A549 (cell line): ENCODE results near the gene TRIML1. TPM values are rescaled to one million over a fixed set of nuclear protein-coding genes. Genes with fewer than 3 reads are reported as not detected.
A peak's percentile ranks its signal among the peaks of the same experiment; 100 is the strongest.

Experiments
- ATAC-seq, 2 experiments: fragments of 200-7000 bp in 1 of 2; fragments of >200 bp in 1 of 2; cut with Nextera tagmentation in 1 of 2; cut with Tn5 transposase in 1 of 2; 3 replicates each; pipeline versions ENCODE4 v1.8.0 to v1.9.1; 2018 to 2020; ENCODE audit warnings: mild to moderate bottlenecking in 1 of 2, moderate library complexity in 1 of 2
- CTCF ChIA-PET: fragments of 300-600 bp; sonication (Branson Sonifier 250); formaldehyde crosslinking; extraction: SDS; loops from one replicate; lab custom pipeline; 2021; ENCODE audit warnings: antibody characterized with exemption, inconsistent platforms; lab: Yijun Ruan, JAX
- POLR2A ChIA-PET: fragments of 350-600 bp; formaldehyde crosslinking; extraction: SDS; loops from one replicate; lab custom pipeline; 2021; ENCODE audit warnings: antibody characterized with exemption, inconsistent platforms; lab: Yijun Ruan, JAX
- DNase-seq, 2 experiments: peaks; one replicate each; pipeline versions ENCODE4 v3.0.0 to v3.0.0-alpha.2; 2011 to 2016; ENCODE audit warnings: low read depth in 1 of 2, low spot score in 1 of 2
- FAIRE-seq: peaks from 2 replicates; lab custom pipeline; 2011; peaks lifted over from hg19 to GRCh38; lab: Jason Lieb, UNC
- H3K27ac ChIP-seq, 2 experiments: fragments of >200 bp; sonication (Bioruptor Twin); formaldehyde crosslinking; 3 replicates each; pipeline ENCODE4 v1.5.1; 2016 to 2017
- H3K4me1 ChIP-seq: fragments of >200 bp; sonication (Bioruptor Twin); formaldehyde crosslinking; 3 replicates; pipeline ENCODE4 v1.6.1; 2016
- H3K4me2 ChIP-seq: fragments of >200 bp; sonication (Bioruptor Twin); formaldehyde crosslinking; 3 replicates; pipeline ENCODE4 v1.6.1; 2016
- H3K4me3 ChIP-seq: fragments of >200 bp; sonication (Bioruptor Twin); formaldehyde crosslinking; 3 replicates; pipeline ENCODE4 v1.5.1; 2016
- H3K9me3 ChIP-seq: fragments of >200 bp; sonication (Bioruptor Twin); formaldehyde crosslinking; 3 replicates; pipeline ENCODE4 v1.6.1; 2016
- CEBPB ChIP-seq, 2 experiments: fragments of >200 bp in 1 of 2; sonication (Bioruptor Twin) in 1 of 2; formaldehyde crosslinking in 1 of 2; IDR thresholded peaks; 2 replicates each; pipeline ENCODE4 v1.6.1; 2012 to 2016
- EHMT2 ChIP-seq: fragments of 200-600 bp; sonication (generic); IDR thresholded peaks from 2 replicates; pipeline ENCODE4 v1.6.1; 2016; ENCODE audit warnings: antibody characterized with exemption, low read depth, mild to moderate bottlenecking, moderate library complexity
- EP300 ChIP-seq, 2 experiments: fragments of >200 bp; sonication (Bioruptor Twin); formaldehyde crosslinking; IDR thresholded peaks; 2 replicates in 1 of 2; 3 replicates in 1 of 2; pipeline ENCODE4 v1.6.1; 2016 to 2017
- FOSL2 ChIP-seq, 2 experiments: fragments of 450-650 bp in 1 of 2; fragments of >200 bp in 1 of 2; sonication (Bioruptor Twin) in 1 of 2; formaldehyde crosslinking; IDR thresholded peaks; 2 replicates each; pipeline versions ENCODE4 v1.5.0 to v1.6.1; 2016 to 2020; ENCODE audit warnings: mild to moderate bottlenecking in 1 of 2, moderate library complexity in 1 of 2
- FOXS1 ChIP-seq: fragments of 250-450 bp; sonication (Bioruptor Pico); IDR thresholded peaks from 2 replicates; pipeline ENCODE4 v1.5.0; 2020; ENCODE audit warnings: mild to moderate bottlenecking, moderate library complexity
- HEYL ChIP-seq: fragments of 250-450 bp; sonication (Bioruptor Pico); IDR thresholded peaks from 2 replicates; pipeline ENCODE4 v1.8.0; 2021; ENCODE audit warnings: mild to moderate bottlenecking, moderate library complexity
- HOXB13 ChIP-seq: fragments of 250-450 bp; sonication (Bioruptor Pico); IDR thresholded peaks from 2 replicates; pipeline ENCODE4 v1.5.0; 2020; ENCODE audit warnings: low read depth, mild to moderate bottlenecking, moderate library complexity
- JUNB ChIP-seq: fragments of >200 bp; sonication (Bioruptor Twin); formaldehyde crosslinking; IDR thresholded peaks from 2 replicates; pipeline ENCODE4 v1.6.1; 2016
- NFE2L2 ChIP-seq: fragments of 150-350 bp; conservative IDR thresholded peaks from 2 replicates; pipeline ENCODE4 v1.6.1; 2014; ENCODE audit warnings: low read length
- NR3C1 ChIP-seq: fragments of >200 bp; sonication (Bioruptor Twin); formaldehyde crosslinking; IDR thresholded peaks from 3 replicates; pipeline ENCODE4 v1.6.1; 2017
- POLR2AphosphoS2 ChIP-seq: conservative IDR thresholded peaks from 2 replicates; pipeline ENCODE4 v1.6.1; 2012; ENCODE audit warnings: low read length, improper control_type of control experiment, inconsistent platforms
- RAD21 ChIP-seq, 2 experiments: fragments of >200 bp in 1 of 2; sonication (Bioruptor Twin) in 1 of 2; formaldehyde crosslinking in 1 of 2; IDR thresholded peaks in 1 of 2; conservative IDR thresholded peaks in 1 of 2; 2 replicates in 1 of 2; 3 replicates in 1 of 2; pipeline ENCODE4 v1.6.1; 2012 to 2018; ENCODE audit warnings: inconsistent platforms in 1 of 2
- RNF2 ChIP-seq: fragments of 200-600 bp; sonication (generic); IDR thresholded peaks from 2 replicates; pipeline ENCODE4 v1.6.1; 2016; ENCODE audit warnings: low read depth, mild to moderate bottlenecking, antibody characterized with exemption, moderate library complexity, borderline replicate concordance
- SMC3 ChIP-seq: fragments of >200 bp; sonication (Bioruptor Twin); formaldehyde crosslinking; IDR thresholded peaks from 3 replicates; pipeline ENCODE4 v1.6.1; 2018; ENCODE audit warnings: inconsistent platforms
- WGBS: methylation state at CpG from one replicate; pipeline ENCODE4 v1.1.6; 2017; ENCODE audit errors: missing lambda C conversion rate; 5-methylcytosine and 5-hydroxymethylcytosine counted together
- polyA plus RNA-seq, 4 experiments: library from polyadenylated mRNA; depleted of rRNA in 3 of 4; stranded (reverse); fragments of >200 nt; fragmentation: RNase III in 1 of 4; extraction: RNeasy Plus Mini Kit Qiagen cat#74134 plus additional on column Dnase treatment in 1 of 4; gene quantifications; 2 replicates in 3 of 4; 3 replicates in 1 of 4; pipeline ENCODE4 v1.2.3, GENCODE V29; 2011 to 2017
- TF ChIP-seq, protein P1 (sequence below): fragments of >200 bp; sonication (Bioruptor Twin); formaldehyde crosslinking; IDR thresholded peaks from 2 replicates; pipeline ENCODE4 v1.6.1; 2016
- TF ChIP-seq, protein P2 (sequence below): fragments of 450-650 bp; IDR thresholded peaks from 2 replicates; pipeline ENCODE4 v1.6.1; 2014; ENCODE audit warnings: antibody characterized with exemption
- TF ChIP-seq, protein P3 (sequence below): fragments of 250-450 bp; sonication (Bioruptor Pico); IDR thresholded peaks from 2 replicates; pipeline ENCODE4 v1.5.0; 2020; ENCODE audit warnings: low read depth, mild to moderate bottlenecking, moderate library complexity
- TF ChIP-seq, protein P4 (sequence below): IDR thresholded peaks from 2 replicates; pipeline ENCODE4 v1.6.1; 2012
- TF ChIP-seq, protein P5 (sequence below): fragments of >200 bp; sonication (Bioruptor Twin); formaldehyde crosslinking; IDR thresholded peaks from 3 replicates; pipeline ENCODE4 v1.5.1; 2016
- TF ChIP-seq, protein P6 (sequence below): IDR thresholded peaks from 2 replicates; pipeline ENCODE4 v1.6.1; 2012
- TF ChIP-seq, protein P7 (sequence below): IDR thresholded peaks from 2 replicates; pipeline ENCODE4 v1.6.1; 2012; ENCODE audit warnings: low read depth, borderline replicate concordance

TRIML1 gene
- polyA plus RNA-seq, 2 of the 4 experiments (the other 2 are of a cell fraction): not detected

DNA sequence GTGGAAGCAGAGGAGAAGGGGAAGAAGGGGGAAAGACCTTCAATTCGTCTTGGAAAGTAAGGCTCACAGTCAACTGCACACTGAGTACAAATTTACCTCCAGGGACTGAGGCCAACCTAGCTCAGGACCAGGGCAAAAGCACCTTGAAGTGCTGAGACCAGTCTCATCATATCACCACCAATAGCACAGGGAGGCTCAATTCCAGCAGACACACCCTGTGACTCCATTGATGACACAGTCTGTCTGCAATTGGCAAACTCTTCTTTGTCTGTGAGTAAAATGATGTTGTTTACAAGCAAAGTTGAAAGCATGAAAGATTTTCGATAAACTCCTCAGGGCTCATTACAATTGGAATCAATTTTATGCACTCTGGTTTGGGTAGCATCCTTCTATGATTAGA lies 32.3 kb downstream of the TRIML1 start (continued):
- TF ChIP-seq FOXS1: no peak
- TF ChIP-seq, protein P1, sequence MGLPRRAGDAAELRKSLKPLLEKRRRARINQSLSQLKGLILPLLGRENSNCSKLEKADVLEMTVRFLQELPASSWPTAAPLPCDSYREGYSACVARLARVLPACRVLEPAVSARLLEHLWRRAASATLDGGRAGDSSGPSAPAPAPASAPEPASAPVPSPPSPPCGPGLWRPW: no peak

DNA sequence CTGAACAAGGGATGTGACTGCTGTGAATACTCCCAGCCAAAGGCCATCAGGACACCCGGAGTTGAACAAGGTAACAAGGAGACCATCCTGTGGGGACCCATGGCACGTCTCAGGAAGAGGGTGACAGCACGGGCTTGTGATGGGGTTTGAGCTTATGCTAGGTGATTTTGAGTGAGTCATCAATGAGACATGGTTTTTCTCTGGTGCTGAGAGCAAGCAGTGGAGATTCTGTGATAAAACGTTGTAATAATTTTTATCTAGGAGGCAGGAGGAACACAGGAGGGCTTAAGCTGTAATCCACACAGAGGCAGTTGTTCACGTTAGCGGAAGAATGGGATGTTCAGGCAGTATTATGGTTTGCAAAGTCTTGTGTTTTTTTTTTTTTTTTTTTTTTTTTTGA lies 36.0 kb downstream of the TRIML1 start:
- TF ChIP-seq EHMT2 (no peak), FOSL2 (IDR thresholded peaks at IDR 0.05) (no peak), FOSL2 (CRISPR knock-in tag; IDR thresholded peaks at IDR 0.05) (peak; percentile 58)
- TF ChIP-seq, all 56 proteins: peak for 1
- no peak overlapping the region for H3K4me3 ChIP-seq
- WGBS: 59% methylated on average over 6 of the region's 6 CpGs
- H3K27ac ChIP-seq: peak overlapping the region in 1 of 2 experiments; percentile 54; a peak in 2 of 6 replicates
- no peak overlapping the region for H3K4me2 ChIP-seq
- FAIRE-seq (no peak), ATAC-seq (no peak; a peak in 1 of 6 replicates), DNase-seq (no peak)
- ChIA-PET CTCF (interaction anchor here (0.6 kb wide), 1 partner anchor 238 kb away, joined by 3 read pairs; no protein-coding TSS in a partner anchor), POLR2A (no interaction called here)
- peaks cover 19% of the 10 kb centered on the region for H3K4me1 ChIP-seq
- no peaks in the 10 kb centered on the region for H3K9me3 ChIP-seq

DNA sequence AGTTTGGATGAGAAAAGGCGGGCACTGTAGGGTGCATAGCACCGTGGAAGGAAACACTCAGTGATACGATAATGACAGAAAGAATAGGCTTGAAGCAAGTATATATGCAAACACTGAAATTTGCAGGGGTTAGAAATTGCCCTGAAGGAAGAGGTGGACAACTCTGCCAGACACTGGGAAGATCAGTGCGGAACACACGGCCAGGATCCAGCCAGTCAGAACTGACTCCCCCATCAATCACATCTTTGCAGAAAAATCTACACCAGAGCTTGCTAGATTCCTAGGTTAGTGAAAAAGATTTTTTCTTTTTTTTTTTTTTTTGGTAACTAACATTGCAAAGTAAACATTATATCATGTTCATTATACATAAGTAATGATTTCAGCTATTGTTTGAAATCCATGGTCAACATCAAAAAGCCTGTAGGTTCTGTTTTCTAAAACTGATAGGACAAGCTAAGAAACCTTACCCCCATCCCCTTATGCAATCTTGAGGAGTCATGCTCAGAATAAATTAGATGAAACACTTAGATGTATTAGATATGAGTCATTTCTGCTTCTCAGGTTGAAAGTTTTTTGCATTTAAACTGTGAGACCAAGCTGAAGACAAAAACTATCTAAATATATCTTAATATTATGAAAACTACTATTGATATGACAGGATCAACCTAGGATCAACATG lies 38.9 kb downstream of the TRIML1 start:
- H3K4me2 ChIP-seq: peak overlapping the region; percentile 35
- peak in 1 of 2 experiments; percentile 33; a peak in 1 of 6 replicates for ATAC-seq
- TF ChIP-seq RNF2 (no peak), FOSL2 (IDR thresholded peaks at IDR 0.05) (peak; percentile 26; the same call in 1 of the 2 replicates), FOSL2 (CRISPR knock-in tag; IDR thresholded peaks at IDR 0.05) (peak; percentile 44; the same call in 1 of the 2 replicates), CEBPB (IDR thresholded peaks at IDR 0.05) (peak in 1 of 2 experiments; percentile 70; a peak in 3 of 4 replicates), JUNB (peak; percentile 52), EHMT2 (no peak)
- TF ChIP-seq, protein P2, sequence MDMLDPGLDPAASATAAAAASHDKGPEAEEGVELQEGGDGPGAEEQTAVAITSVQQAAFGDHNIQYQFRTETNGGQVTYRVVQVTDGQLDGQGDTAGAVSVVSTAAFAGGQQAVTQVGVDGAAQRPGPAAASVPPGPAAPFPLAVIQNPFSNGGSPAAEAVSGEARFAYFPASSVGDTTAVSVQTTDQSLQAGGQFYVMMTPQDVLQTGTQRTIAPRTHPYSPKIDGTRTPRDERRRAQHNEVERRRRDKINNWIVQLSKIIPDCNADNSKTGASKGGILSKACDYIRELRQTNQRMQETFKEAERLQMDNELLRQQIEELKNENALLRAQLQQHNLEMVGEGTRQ: no peak
- TF ChIP-seq, all 56 proteins: peak for 3
- DNase-seq (peak in 1 of 2 experiments; percentile 13), FAIRE-seq (no peak)
- Histone ChIP-seq H3K4me1 (peaks cover 23% of the 10 kb centered on the region), H3K4me3 (no peak overlapping the region), H3K27ac (peak overlapping the region; percentile 42 to 74; a peak in 5 of 6 replicates), H3K9me3 (no peaks in the 10 kb centered on the region)
- ChIA-PET CTCF (interaction anchor here (0.6 kb wide), 1 partner anchor 1591 kb away, joined by 3 read pairs; no protein-coding TSS in a partner anchor), POLR2A (interaction anchor here (0.5 to 1.0 kb wide), 2 partner anchors 13 to 71 kb away, joined by 3 read pairs; no protein-coding TSS in a partner anchor)
- WGBS: 67% methylated on average over 5 of the region's 5 CpGs

DNA sequence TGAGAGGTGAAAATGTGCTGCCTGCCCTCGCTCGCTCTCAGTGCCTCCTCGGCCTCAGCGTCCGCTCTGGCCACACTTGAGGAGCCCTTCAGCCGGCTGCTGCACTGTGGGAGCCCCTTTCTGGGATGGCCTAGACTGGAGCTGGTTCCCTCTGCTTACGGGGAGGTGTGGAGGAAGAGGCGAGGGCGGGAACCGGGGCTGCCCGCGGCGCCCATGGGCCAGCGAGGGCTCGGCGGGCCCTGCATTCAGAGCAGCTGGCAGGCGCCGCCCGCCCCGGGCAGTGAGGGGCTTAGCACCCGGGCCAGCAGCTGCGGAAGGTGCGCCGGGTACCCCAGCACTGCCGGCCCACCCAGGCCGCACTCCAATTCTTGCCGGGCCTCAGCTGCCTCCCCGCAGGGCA lies 39.6 kb downstream of the TRIML1 start:
- ATAC-seq (no peak), DNase-seq (no peak), FAIRE-seq (no peak)
- CTCF ChIA-PET: no interaction called here
- POLR2A ChIA-PET: interaction anchor here (0.5 to 1.0 kb wide), 2 partner anchors 14 to 71 kb away, joined by 3 read pairs; no protein-coding TSS in a partner anchor
- Histone ChIP-seq H3K4me3 (no peak overlapping the region), H3K4me2 (peak overlapping the region; percentile 35; the same call in 2 of the 3 replicates), H3K9me3 (no peaks in the 10 kb centered on the region), H3K4me1 (peaks cover 23% of the 10 kb centered on the region), H3K27ac (peak overlapping the region; percentile 42 to 80; a peak in 5 of 6 replicates)
- WGBS: 89% methylated on average over 10 of the region's 28 CpGs
- TF ChIP-seq, protein P3, sequence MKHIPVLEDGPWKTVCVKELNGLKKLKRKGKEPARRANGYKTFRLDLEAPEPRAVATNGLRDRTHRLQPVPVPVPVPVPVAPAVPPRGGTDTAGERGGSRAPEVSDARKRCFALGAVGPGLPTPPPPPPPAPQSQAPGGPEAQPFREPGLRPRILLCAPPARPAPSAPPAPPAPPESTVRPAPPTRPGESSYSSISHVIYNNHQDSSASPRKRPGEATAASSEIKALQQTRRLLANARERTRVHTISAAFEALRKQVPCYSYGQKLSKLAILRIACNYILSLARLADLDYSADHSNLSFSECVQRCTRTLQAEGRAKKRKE (CRISPR knock-in tag): no peak
- TF ChIP-seq RAD21 (conservative IDR thresholded peaks at IDR 0.05 in 1 of 2, IDR thresholded peaks at IDR 0.05 in 1 of 2) (no peak), RNF2 (no peak), EP300 (IDR thresholded peaks at IDR 0.05) (no peak), NR3C1 (no peak), NFE2L2 (no peak), POLR2AphosphoS2 (no peak), SMC3 (no peak), HEYL (CRISPR knock-in tag) (no peak), HOXB13 (CRISPR knock-in tag) (no peak)
- TF ChIP-seq, protein P4, sequence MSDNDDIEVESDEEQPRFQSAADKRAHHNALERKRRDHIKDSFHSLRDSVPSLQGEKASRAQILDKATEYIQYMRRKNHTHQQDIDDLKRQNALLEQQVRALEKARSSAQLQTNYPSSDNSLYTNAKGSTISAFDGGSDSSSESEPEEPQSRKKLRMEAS: no peak
- TF ChIP-seq, protein P5, sequence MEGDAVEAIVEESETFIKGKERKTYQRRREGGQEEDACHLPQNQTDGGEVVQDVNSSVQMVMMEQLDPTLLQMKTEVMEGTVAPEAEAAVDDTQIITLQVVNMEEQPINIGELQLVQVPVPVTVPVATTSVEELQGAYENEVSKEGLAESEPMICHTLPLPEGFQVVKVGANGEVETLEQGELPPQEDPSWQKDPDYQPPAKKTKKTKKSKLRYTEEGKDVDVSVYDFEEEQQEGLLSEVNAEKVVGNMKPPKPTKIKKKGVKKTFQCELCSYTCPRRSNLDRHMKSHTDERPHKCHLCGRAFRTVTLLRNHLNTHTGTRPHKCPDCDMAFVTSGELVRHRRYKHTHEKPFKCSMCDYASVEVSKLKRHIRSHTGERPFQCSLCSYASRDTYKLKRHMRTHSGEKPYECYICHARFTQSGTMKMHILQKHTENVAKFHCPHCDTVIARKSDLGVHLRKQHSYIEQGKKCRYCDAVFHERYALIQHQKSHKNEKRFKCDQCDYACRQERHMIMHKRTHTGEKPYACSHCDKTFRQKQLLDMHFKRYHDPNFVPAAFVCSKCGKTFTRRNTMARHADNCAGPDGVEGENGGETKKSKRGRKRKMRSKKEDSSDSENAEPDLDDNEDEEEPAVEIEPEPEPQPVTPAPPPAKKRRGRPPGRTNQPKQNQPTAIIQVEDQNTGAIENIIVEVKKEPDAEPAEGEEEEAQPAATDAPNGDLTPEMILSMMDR: no peak
- TF ChIP-seq, protein P2: no peak
- TF ChIP-seq, protein P6, sequence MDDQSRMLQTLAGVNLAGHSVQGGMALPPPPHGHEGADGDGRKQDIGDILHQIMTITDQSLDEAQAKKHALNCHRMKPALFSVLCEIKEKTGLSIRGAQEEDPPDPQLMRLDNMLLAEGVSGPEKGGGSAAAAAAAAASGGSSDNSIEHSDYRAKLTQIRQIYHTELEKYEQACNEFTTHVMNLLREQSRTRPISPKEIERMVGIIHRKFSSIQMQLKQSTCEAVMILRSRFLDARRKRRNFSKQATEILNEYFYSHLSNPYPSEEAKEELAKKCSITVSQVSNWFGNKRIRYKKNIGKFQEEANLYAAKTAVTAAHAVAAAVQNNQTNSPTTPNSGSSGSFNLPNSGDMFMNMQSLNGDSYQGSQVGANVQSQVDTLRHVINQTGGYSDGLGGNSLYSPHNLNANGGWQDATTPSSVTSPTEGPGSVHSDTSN: no peak
- TF ChIP-seq, protein P7, sequence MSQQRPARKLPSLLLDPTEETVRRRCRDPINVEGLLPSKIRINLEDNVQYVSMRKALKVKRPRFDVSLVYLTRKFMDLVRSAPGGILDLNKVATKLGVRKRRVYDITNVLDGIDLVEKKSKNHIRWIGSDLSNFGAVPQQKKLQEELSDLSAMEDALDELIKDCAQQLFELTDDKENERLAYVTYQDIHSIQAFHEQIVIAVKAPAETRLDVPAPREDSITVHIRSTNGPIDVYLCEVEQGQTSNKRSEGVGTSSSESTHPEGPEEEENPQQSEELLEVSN: no peak
